ENCODE results near the gene NXPH1. TPM values are rescaled to one million over a fixed set of nuclear protein-coding genes. Genes with fewer than 3 reads are reported as not detected.

Gene NXPH1
- total RNA-seq, 1 experiment from 2014 or later, result 0.59 TPM

DNA sequence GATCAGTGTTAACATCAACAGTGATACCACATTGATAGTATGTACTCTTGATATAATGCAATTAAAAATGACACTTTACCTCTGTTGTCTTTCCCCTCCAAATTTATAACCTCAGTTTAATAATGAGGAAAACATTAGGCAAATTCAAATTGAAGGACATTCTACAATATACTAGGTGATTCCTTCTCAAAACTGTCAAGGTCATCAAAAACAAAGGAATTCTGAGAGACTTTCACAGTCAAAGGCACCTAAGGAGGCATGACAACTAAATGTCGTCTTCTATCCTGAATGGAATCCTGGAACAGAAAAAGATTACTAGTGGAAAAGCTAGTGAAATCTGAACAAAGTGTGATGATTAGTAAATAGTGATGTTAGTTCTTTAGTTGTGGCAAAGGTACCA, 22.3 kb upstream of the NXPH1 start (continued):
- TF ChIP-seq, protein P1, sequence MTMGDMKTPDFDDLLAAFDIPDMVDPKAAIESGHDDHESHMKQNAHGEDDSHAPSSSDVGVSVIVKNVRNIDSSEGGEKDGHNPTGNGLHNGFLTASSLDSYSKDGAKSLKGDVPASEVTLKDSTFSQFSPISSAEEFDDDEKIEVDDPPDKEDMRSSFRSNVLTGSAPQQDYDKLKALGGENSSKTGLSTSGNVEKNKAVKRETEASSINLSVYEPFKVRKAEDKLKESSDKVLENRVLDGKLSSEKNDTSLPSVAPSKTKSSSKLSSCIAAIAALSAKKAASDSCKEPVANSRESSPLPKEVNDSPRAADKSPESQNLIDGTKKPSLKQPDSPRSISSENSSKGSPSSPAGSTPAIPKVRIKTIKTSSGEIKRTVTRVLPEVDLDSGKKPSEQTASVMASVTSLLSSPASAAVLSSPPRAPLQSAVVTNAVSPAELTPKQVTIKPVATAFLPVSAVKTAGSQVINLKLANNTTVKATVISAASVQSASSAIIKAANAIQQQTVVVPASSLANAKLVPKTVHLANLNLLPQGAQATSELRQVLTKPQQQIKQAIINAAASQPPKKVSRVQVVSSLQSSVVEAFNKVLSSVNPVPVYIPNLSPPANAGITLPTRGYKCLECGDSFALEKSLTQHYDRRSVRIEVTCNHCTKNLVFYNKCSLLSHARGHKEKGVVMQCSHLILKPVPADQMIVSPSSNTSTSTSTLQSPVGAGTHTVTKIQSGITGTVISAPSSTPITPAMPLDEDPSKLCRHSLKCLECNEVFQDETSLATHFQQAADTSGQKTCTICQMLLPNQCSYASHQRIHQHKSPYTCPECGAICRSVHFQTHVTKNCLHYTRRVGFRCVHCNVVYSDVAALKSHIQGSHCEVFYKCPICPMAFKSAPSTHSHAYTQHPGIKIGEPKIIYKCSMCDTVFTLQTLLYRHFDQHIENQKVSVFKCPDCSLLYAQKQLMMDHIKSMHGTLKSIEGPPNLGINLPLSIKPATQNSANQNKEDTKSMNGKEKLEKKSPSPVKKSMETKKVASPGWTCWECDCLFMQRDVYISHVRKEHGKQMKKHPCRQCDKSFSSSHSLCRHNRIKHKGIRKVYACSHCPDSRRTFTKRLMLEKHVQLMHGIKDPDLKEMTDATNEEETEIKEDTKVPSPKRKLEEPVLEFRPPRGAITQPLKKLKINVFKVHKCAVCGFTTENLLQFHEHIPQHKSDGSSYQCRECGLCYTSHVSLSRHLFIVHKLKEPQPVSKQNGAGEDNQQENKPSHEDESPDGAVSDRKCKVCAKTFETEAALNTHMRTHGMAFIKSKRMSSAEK (CRISPR knock-in tag; IDR thresholded peaks at IDR 0.05; ENCODE audit: borderline replicate concordance), result no peak
- TF ChIP-seq, protein P2, sequence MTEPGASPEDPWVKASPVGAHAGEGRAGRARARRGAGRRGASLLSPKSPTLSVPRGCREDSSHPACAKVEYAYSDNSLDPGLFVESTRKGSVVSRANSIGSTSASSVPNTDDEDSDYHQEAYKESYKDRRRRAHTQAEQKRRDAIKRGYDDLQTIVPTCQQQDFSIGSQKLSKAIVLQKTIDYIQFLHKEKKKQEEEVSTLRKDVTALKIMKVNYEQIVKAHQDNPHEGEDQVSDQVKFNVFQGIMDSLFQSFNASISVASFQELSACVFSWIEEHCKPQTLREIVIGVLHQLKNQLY (CRISPR knock-in tag; IDR thresholded peaks at IDR 0.05), result no peak
- TF ChIP-seq, protein P3, sequence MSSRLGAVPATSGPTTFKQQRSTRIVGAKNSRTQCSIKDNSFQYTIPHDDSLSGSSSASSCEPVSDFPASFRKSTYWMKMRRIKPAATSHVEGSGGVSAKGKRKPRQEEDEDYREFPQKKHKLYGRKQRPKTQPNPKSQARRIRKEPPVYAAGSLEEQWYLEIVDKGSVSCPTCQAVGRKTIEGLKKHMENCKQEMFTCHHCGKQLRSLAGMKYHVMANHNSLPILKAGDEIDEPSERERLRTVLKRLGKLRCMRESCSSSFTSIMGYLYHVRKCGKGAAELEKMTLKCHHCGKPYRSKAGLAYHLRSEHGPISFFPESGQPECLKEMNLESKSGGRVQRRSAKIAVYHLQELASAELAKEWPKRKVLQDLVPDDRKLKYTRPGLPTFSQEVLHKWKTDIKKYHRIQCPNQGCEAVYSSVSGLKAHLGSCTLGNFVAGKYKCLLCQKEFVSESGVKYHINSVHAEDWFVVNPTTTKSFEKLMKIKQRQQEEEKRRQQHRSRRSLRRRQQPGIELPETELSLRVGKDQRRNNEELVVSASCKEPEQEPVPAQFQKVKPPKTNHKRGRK (CRISPR knock-in tag; IDR thresholded peaks at IDR 0.05; ENCODE audit: borderline replicate concordance), result no peak
- TF ChIP-seq, protein P4, sequence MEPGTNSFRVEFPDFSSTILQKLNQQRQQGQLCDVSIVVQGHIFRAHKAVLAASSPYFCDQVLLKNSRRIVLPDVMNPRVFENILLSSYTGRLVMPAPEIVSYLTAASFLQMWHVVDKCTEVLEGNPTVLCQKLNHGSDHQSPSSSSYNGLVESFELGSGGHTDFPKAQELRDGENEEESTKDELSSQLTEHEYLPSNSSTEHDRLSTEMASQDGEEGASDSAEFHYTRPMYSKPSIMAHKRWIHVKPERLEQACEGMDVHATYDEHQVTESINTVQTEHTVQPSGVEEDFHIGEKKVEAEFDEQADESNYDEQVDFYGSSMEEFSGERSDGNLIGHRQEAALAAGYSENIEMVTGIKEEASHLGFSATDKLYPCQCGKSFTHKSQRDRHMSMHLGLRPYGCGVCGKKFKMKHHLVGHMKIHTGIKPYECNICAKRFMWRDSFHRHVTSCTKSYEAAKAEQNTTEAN (CRISPR knock-in tag; IDR thresholded peaks at IDR 0.05), result no peak

DNA sequence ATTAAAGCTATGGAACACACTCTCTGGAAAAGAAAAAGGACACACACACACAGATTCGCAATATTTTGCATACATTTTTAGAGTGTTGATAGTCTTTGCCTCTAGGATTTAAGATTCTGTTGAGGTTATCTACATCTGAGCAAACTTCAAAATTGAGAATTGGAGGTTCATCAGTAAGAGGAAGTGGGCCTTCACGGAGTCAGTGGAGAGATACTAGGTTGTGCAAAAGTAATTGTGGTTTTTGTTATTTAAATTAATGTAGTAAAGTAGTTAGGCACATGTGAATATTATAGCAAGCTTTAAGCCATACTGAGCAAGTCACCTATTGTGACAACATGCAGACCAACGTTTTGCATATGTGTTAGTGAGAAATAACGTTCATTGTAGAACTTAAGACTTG, 19.8 kb upstream of the NXPH1 start:
- Mint-ChIP-seq H3K27ac (no peak overlapping the region), H3K4me3 (no peak overlapping the region), H3K27me3 (ENCODE audit: low read depth) (no peaks in the 10 kb centered on the region), H3K36me3 (peaks cover 5% of the 10 kb centered on the region), H3K4me1 (peaks cover 14% of the 10 kb centered on the region), H3K9me3 (peaks cover 14% of the 10 kb centered on the region)
- DNase-seq (ENCODE audit: low spot score) (no peak), ATAC-seq (no peak)
- TF ChIP-seq ELF4 (CRISPR knock-in tag; IDR thresholded peaks at IDR 0.05; ENCODE audit: low read depth), result no peak
- TF ChIP-seq, protein P5, sequence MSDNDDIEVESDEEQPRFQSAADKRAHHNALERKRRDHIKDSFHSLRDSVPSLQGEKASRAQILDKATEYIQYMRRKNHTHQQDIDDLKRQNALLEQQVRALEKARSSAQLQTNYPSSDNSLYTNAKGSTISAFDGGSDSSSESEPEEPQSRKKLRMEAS (CRISPR knock-in tag; IDR thresholded peaks at IDR 0.05), result no peak
- TF ChIP-seq, protein P6, sequence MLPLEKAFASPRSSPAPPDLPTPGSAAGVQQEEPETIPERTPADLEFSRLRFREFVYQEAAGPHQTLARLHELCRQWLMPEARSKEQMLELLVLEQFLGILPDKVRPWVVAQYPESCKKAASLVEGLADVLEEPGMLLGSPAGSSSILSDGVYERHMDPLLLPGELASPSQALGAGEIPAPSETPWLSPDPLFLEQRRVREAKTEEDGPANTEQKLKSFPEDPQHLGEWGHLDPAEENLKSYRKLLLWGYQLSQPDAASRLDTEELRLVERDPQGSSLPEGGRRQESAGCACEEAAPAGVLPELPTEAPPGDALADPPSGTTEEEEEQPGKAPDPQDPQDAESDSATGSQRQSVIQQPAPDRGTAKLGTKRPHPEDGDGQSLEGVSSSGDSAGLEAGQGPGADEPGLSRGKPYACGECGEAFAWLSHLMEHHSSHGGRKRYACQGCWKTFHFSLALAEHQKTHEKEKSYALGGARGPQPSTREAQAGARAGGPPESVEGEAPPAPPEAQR (CRISPR knock-in tag; IDR thresholded peaks at IDR 0.05), result no peak
- TF ChIP-seq NFATC4 (CRISPR knock-in tag; IDR thresholded peaks at IDR 0.05), result no peak
- TF ChIP-seq HMGA2 (CRISPR knock-in tag; IDR thresholded peaks at IDR 0.05), result no peak
- TF ChIP-seq, protein P7, sequence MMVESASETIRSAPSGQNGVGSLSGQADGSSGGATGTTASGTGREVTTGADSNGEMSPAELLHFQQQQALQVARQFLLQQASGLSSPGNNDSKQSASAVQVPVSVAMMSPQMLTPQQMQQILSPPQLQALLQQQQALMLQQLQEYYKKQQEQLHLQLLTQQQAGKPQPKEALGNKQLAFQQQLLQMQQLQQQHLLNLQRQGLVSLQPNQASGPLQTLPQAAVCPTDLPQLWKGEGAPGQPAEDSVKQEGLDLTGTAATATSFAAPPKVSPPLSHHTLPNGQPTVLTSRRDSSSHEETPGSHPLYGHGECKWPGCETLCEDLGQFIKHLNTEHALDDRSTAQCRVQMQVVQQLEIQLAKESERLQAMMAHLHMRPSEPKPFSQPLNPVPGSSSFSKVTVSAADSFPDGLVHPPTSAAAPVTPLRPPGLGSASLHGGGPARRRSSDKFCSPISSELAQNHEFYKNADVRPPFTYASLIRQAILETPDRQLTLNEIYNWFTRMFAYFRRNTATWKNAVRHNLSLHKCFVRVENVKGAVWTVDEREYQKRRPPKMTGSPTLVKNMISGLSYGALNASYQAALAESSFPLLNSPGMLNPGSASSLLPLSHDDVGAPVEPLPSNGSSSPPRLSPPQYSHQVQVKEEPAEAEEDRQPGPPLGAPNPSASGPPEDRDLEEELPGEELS (CRISPR knock-in tag; IDR thresholded peaks at IDR 0.05), result no peak
- TF ChIP-seq JUN (CRISPR knock-in tag; IDR thresholded peaks at IDR 0.05), result no peak
- no peak for TF ChIP-seq SMAD4 (CRISPR knock-in tag; IDR thresholded peaks at IDR 0.05)
- TF ChIP-seq, protein P8, sequence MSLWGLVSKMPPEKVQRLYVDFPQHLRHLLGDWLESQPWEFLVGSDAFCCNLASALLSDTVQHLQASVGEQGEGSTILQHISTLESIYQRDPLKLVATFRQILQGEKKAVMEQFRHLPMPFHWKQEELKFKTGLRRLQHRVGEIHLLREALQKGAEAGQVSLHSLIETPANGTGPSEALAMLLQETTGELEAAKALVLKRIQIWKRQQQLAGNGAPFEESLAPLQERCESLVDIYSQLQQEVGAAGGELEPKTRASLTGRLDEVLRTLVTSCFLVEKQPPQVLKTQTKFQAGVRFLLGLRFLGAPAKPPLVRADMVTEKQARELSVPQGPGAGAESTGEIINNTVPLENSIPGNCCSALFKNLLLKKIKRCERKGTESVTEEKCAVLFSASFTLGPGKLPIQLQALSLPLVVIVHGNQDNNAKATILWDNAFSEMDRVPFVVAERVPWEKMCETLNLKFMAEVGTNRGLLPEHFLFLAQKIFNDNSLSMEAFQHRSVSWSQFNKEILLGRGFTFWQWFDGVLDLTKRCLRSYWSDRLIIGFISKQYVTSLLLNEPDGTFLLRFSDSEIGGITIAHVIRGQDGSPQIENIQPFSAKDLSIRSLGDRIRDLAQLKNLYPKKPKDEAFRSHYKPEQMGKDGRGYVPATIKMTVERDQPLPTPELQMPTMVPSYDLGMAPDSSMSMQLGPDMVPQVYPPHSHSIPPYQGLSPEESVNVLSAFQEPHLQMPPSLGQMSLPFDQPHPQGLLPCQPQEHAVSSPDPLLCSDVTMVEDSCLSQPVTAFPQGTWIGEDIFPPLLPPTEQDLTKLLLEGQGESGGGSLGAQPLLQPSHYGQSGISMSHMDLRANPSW (CRISPR knock-in tag; conservative IDR thresholded peaks at IDR 0.05; ENCODE audit: low read depth), result no peak
- no peak for TF ChIP-seq ETV6 (CRISPR knock-in tag; IDR thresholded peaks at IDR 0.05)
- no peak for TF ChIP-seq ZNF219 (CRISPR knock-in tag; IDR thresholded peaks at IDR 0.05; ENCODE audit: borderline replicate concordance)
- no peak for TF ChIP-seq RORB (CRISPR knock-in tag; IDR thresholded peaks at IDR 0.05)
- POLR2A ChIA-PET, result no interaction called here
- CTCF ChIA-PET, result no interaction called here

All from WTC11 (cell line).